Activated T-cell treated with anti-CD3 and anti-CD28 coated beads for 4 hours (primary cell): ENCODE results near the gene STX8.
"Not testable (repeated sequence)": the region's sequence is repeated elsewhere in the genome, so short reads cannot be mapped to it uniquely, and the experiment has no call there.

Experiments used
- DNase-seq: peaks from one replicate; pipeline ENCODE4 v3.0.0-alpha.2; 2020

Gene STX8

GRCh38 chr17:9382626-9383025 lies 193.0 kb downstream of the STX8 start:
- no peak for DNase-seq

DNA sequence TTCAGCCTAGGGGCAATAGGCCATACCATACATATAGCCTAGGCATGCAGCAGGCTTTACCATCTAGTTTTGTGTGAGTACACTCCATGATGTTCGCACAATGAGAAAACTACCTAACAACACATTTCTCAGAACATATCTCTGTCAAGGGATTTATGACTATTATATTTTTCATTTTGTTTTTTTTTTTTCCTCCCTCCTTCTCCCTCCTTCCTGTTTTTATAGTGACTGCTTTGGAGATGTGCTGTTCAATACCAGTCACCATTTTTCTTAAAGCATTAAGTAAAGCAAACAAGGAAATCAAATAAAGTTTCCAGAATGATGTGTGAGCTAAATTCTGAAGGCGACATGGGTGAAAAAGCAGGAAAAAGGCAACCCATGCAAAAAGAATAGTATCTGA lies 194.6 kb downstream of the STX8 start:
- no peak for DNase-seq

GRCh38 chr17:9380361-9380760 lies 195.3 kb downstream of the STX8 start:
- DNase-seq, result no peak

- not testable (repeated sequence) for DNase-seq
Observed at GRCh38 chr17:9376177-9376576, 199.4 kb downstream of the STX8 start.

GRCh38 chr17:9371019-9371418 lies 204.6 kb downstream of the STX8 start:
- no peak for DNase-seq

GRCh38 chr17:9370467-9370866 lies 205.2 kb downstream of the STX8 start:
- no peak for DNase-seq

DNA sequence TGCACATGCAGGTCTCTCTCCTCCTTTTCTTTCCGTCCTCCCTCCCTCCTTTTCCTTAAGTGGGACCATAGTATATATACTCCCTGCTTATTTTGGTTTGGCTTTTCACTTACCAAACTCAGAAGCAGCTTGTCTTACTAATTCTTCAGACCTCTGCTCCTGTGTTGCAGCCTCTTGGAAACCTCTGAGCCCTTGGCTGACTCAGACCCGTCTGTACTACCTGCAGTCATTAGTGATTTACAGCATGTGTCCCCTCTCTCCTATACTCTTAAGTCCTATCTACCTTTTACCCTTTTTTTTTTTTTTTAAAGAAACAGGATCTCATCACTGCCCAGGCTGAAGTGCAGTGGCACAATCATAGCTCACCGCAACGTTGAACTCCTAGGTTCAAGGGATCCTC lies 207.0 kb downstream of the STX8 start:
- DNase-seq, result no peak

GRCh38 chr17:9367156-9367555 lies 208.5 kb downstream of the STX8 start:
- DNase-seq, result no peak

DNA sequence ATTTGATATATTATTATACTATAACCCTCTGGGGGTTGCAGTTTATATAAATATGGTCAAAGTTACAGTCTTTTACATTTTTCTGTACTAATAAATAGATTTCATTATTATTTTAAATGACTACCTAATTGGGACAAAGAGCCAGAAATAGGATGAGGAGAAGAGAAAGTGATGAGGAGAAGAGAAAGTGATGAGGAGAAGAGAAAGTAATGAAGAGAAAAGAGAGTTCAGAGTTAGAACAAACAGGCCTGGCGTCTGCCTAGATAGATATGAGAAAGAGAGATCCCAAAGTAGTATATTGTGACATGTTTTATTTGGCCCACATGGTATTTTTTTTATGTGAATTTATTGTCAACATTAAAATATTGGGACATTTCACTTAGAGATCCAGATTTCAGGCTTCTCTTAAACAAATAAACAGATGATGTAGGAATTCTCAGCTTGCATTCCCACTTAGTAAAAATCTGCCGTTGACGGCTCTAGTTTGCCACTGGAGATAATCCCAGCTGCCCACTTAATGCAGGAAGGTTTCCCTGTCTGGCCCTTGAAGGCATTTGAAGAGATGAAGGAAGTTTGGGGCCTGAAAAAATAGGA lies 210.7 kb downstream of the STX8 start:
- DNase-seq, result no peak

DNA sequence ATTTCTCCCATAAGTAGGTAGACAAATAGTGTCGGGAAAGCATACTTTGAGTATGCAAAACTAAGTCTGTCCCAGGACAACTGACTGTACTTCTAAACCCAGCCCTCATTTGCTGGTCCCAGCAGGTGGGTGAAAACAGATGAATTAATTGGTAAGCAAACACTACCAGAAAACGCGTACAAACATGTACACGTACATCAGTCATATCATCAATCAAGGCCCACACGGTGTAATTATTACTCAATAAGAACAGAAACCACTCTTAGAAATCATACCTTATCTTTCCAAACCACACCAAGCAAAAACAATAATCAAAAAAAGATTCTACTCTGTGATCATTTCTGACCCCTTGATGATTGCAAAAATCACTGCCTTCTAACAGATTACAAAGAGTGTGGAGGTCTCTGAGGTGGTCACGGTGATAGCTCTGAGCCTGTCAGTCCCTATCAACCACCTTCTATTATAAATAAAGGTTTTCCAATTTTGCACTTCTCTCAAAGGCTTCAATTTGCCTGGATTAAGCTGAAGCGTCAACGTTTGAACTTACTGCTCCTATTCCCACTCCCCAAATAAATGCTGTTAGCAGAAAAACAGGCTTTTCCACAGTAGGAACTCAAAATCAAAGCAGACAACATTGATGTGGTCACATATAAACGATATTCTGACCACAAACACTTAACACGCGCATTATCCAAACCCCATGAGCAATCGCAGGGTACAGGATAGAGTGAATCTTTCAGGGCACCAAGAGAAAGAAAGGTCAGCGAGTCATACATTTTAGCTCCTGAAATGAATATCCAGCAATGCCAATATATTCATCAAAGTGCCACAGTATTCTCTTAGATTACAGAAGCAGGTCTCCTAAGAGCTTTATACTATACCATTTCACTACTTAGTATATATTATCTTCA lies 211.9 kb downstream of the STX8 start:
- no peak for DNase-seq

DNA sequence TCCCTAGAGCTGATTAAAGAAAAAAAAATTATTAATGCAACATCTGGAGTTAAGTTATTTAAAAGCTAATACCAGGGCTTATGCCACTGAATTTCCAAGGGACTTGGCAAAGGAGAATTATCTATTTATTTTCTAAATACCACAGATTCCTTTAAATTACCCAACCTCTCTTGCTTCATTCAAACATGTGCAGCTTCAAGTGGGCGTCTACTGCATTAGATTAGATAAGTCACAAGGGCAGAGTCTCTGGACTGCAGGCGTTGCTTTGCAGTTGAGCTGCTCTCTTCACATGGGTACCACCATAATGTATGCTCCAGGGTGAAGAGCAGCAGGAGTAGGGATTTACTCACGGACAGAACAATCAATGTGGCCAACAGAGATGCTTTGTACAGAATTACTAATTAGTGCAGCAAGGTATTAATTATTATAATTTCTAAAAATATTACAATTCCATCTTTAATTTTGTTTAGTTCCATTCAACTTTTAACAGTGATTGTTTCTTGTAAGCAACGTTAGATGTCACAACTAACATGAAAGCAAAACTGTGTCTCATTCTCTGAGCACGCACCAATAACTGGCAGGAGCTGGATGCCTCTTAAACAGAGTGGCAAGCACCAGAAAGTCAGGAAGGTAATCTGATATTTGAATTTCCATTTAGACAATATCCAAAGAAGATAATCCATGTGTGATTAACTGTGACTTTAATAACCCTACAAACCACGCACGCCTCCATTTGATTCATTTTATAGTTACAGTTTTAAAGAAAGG lies 214.2 kb downstream of the STX8 start:
- no peak for DNase-seq

DNA sequence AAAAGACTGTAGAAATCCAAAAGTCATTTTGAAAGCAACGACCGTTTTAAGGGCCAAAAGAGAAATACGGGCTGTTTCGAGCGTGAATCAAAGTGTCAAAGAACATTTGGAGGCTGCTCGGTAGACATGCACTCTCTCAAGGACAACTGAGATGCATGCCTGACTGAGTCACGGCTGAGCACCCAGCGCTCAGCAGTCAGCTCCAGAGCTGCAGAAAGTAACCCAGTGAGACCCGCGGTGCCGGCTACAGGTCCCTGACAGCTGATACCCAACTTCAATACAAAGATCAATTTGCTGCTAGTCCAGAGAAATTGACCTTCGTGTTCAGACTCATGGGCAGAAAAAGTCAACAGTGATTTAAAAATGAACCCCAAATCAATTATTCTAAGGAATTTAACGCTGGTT lies 214.9 kb downstream of the STX8 start:
- DNase-seq, result no peak

GRCh38 chr17:9356488-9356911 lies 219.1 kb downstream of the STX8 start:
- no peak for DNase-seq

- no peak for DNase-seq
Observed at GRCh38 chr17:9355846-9356245, 219.8 kb downstream of the STX8 start.

- not testable (repeated sequence) for DNase-seq
Observed at GRCh38 chr17:9355231-9355630, 220.4 kb downstream of the STX8 start.

DNA sequence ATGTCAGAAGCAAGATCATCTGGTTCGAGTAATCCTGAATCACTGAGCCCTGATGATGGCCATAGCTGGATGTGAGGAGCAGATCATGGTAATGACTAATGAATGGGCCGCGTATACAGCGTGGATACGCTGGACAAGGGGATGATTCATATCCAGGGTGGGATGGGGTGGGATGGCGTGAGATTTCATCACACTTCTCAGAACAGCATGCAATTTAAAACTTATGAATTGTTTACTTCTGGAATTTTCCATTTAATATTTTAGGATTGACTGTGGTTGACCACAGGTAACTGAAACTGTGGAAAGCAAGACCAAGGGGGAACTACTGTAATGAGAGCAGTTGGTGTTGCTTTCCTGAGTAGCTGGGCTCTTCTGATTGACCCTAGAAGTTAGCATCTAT lies 225.5 kb downstream of the STX8 start:
- DNase-seq, result no peak

- DNase-seq, result no peak
Observed at GRCh38 chr17:9346296-9346926, 229.2 kb downstream of the STX8 start.

DNA sequence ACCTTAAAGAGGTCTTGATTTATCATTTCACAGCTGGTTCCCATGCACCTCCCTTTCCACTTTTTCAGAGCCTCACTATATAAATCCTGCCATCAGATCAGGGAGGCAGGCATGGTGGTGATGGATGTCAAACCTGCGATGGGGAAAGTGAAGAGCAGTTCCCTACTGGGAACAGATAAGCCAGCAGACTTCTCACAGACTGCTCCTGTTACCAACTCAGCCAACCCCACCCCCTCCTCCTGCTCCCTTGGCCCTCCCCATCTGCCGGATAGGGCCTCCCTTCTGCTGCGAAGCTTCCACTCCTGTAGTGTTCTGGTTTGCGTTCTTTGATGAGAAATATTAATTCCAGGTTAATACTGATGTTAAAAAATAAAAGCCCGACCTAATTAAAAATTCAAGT lies 232.1 kb downstream of the STX8 start:
- no peak for DNase-seq

- no peak for DNase-seq
Observed at GRCh38 chr17:9342225-9342624, 233.4 kb downstream of the STX8 start.

GRCh38 chr17:9339958-9340357 lies 235.7 kb downstream of the STX8 start:
- no peak for DNase-seq

- DNase-seq, result not testable (repeated sequence)
Observed at GRCh38 chr17:9339482-9339881, 236.1 kb downstream of the STX8 start.

GRCh38 chr17:9336817-9337216 lies 238.8 kb downstream of the STX8 start:
- no peak for DNase-seq
